Glomerular endothelial cell (primary cell): ENCODE measurements around the gene ARID5B. TPM values are rescaled to one million over a fixed set of nuclear protein-coding genes. Genes with fewer than 3 reads are reported as not detected.

Experiments used
- DNase-seq: peaks from one replicate; pipeline ENCODE4 v3.0.0-alpha.2; 2011; ENCODE audit warnings: low read depth, low spot score; ENCODE audit errors: extremely low read depth
- total RNA-seq: library from RNA; depleted of rRNA; stranded (reverse); fragments of >200 nt; gene quantifications from 2 replicates; pipeline ENCODE4 v1.2.3, GENCODE V29; 2015

The ARID5B gene
- total RNA-seq, 1 donor from 2014 or later, result 9.9 TPM

DNA sequence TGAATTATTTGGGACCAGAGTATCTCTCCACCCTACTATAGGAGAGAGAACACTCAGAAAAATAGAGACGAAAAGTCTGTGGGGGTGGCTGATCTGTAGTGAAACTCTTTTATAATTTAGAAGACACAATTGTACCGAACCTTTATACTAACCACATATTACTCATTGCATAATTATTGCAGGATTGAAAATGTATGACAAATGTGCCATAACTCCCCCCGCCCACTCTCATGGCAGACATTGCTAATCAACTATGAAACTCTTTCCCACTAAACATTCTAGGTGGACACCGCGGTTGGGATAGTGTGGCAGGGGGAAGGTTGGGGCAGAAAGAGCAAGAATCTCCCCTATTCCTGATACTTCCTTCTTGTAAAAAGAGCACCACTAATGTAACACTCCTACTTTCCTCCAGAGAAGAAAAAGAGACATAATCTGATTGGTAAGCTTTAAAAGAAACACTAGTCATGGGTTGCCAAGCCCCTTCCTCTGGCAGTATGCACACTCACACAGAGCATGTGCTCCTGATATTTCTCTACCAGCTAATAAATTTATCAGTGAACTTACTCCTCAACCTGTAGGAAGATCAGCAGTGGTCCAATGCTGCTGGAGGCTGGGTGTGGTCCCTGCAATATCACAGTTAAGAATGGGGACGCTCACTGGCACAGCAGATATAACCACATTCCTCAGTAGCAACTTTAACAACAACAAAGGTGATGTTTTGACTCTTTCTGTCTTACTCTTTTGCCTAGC lies 18.7 kb upstream of the ARID5B start:
- DNase-seq, result no peak

DNA sequence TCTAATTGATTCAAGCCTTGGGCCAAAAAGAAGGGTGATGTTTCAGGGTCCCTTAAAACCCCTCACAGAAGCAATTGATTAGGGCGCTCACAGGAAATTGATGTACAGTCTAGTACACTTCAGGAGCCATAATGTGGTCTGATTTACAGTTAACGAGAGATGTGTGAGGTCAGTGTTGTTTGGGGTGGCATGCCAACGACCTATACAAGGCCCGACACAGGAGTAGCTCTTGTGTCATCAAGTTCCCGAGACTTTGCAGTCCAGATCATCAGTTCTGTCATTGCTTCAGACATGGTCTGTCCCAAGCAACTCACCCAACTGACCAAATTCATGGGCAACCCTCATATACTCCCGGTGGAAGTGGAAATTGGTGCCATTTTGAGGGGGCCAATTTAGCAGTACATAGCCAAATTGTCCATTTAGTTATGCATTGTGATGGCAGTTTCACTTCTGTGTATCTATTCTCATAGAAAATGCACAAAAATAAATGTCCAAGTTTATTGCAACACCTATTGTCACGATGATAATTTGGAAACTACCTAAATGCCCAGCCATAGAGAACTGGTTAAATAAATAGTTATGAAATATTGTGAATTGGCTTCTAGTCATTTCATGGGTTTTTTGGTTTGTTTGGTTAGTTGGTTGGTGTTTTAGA lies 18.0 kb upstream of the ARID5B start:
- DNase-seq, result no peak

DNA sequence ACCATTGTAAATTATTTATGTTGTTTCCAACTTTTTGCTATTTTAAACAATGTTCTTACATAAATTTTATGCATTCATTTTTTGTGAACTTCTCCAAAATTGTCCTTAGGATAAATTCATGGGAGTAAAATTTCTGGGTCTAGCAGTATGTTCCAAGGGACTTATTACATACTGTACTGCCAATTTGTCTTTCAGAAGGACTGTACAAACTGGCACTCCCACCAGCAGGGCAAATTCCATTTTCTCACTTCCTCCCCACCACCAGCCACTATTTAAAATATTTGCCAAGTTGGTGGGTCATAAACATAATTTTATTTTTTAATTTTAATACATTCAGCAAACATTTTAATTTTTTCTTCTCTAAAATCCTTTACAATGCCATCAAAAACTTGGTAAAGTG lies 13.7 kb upstream of the ARID5B start:
- no peak for DNase-seq

DNA sequence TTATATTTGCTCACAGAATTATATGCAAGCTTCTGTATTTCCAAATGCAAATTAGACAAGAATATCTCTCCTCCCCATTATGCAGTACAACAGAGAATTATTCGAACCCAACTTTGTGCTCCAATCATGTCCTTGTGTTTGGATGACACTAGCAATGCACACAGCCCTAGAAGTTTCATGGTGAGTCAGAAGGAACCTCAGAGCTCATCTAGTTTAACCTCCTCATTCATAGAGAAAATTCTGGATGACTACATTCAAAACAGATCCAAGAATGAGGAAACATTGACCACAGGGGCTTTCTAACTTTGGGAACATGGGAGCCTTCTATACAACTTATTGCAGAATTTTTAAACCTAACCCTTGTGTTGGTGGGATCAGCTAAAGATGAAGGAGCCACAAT lies 12.8 kb upstream of the ARID5B start:
- no peak for DNase-seq

DNA sequence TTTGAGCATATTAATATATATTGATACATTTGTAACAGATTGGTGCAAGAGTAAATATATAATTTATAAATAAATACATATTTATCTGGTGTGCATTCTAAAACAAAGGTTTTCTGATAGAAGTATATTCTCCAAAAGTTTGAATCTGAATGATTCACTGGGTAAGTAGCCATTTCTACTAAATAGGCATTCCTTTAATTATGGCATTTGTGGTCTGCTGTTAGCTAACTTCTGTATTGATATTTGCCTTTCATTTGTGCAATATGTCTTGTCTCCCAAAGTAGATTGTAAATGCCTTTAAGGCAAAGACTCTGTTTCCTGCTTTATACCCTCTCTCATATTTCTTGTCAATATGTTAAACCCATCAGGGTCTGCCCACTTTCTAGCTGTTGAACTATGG lies 11.1 kb upstream of the ARID5B start:
- DNase-seq, result no peak

GRCh38 chr10:61890881-61891409 lies 10.6 kb upstream of the ARID5B start:
- DNase-seq, result no peak

- no peak for DNase-seq
Measured at GRCh38 chr10:61891906-61892585, 9.5 kb upstream of the ARID5B start.

GRCh38 chr10:61892961-61893360 lies 8.5 kb upstream of the ARID5B start:
- DNase-seq, result no peak

DNA sequence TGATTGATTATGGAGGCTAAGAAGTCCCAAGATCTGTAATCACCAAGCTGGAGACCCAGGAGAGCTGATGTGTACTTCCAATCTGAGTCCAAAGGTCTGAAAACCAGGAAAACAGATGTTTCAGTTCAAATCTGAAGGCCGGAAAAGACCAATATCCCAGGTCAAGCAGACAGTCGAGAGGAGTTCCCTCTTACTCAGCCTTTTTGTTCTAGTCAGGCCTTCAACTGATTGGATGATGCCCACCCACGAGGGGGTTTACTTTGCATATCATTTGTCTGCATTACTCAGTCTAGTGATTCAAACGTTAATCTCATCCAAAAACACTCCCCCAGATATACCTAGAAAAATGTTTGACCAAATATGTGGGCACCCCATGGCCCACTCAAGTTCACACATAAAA lies 7.4 kb upstream of the ARID5B start:
- no peak for DNase-seq

- no peak for DNase-seq
Measured at GRCh38 chr10:61895898-61896600, 5.5 kb upstream of the ARID5B start.

GRCh38 chr10:61896854-61897661 lies 4.4 kb upstream of the ARID5B start:
- no peak for DNase-seq

GRCh38 chr10:61897671-61898434 lies 3.6 kb upstream of the ARID5B start:
- DNase-seq, result no peak

- DNase-seq, result no peak
Measured at GRCh38 chr10:61898435-61898778, 3.1 kb upstream of the ARID5B start.

GRCh38 chr10:61899069-61899531 lies 2.4 kb upstream of the ARID5B start:
- no peak for DNase-seq

- DNase-seq, result no peak
Measured at GRCh38 chr10:61899663-61899996, 1.9 kb upstream of the ARID5B start.

DNA sequence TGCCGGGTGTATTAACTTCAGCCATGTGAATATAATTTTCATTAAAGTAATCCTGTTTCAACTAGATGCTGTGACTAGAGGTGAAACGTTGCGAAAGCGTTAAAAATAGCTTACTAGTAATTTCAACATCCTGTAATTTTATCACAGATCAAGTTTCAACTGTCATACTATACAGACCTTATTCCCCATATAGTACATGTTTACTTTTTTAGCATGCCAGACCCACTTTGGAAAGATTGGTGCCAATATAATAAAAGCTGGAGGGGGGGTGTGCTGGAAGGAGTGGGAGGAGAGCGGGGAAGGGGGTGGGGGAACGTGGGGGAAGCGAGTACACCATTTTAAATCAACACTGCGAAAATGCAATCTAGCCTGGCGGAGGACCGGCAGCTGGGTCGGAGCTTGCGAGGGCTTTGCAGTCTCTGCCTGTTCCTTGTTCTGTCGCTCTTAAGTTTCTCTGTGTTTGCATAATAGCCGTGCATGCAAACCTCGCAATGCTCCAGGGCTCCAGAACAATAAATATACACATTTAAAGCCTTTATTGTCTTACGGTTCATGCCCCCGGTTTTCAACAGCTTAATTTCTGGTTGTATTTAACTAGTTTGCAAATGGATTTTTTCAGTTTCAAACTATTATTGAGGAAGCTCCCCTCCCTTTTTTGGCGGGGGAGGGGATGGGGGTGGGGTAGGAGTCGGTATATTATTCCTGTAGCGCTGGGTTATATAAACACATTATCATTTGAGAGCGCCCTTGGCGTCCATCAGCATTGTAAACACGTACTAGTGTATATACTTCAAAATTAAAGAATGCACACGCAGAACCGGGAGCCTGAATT lies 1.3 kb upstream of the ARID5B start:
- DNase-seq, result no peak

DNA sequence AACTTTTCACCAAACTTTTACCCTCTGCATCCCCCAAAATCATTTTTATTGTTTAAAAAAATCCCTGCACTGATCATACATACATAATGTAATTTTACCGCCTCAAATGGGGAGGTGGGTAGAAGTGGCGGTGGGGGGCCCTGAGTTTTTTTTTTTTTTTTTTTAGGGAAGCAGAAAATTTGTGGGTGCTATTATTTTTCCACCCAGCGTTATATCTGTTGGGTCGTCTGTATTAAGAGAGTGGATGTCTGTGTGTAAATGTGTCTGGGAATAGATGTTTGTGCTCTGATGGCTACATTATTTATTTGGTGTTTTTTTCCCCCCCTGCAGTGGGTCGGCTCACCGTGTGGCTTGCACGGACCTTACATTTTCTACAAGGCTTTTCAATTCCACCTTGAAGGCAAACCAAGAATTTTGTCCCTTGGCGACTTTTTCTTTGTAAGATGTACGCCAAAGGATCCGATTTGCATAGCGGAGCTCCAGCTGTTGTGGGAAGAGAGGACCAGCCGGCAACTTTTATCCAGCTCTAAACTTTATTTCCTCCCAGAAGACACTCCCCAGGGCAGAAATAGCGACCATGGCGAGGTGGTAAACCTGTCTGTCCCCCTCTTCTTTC lies 438 bp downstream of the ARID5B start:
- DNase-seq, result no peak

DNA sequence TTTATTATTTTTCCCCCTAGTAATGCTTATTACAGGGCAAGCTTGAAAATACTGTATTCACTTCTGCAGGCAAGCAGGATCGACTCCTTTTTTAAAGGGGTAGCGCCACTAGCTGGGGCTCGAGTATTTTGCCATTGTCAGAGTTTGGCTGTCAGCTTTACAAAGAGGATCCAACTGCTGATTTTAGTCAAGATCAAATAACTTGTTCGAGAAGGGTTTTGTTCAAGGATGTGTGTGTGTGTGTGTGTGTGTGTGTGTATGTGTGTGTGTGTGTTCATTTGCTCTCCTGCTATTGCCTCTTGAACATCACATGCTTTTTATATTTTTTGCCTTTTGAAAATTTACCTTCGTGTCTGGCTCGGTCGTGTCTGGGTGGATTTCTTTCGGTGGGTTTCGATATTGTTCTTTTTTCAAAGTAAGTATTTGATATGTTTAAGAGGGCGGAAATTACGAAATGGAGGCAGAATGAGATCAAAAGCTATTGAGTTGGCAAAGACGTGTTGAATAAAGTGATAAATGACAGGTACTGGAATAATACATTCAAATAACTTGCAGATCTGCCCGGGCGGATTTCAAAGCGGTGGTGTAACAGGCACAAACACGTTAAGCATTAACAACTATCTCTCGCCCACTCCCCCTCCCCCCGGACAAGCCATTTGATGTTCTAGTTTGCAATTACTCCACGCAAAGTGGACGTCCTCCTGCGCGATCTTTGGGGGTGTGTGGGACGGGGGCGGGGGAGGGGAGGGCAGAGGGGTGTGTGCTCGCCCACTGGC lies 1.1 kb downstream of the ARID5B start:
- no peak for DNase-seq
